ENCODE measurements around the gene ERICH2.
"Not testable (repeated sequence)": the region's sequence is repeated elsewhere in the genome, so short reads cannot be mapped to it uniquely, and the experiment has no call there.

The ERICH2 gene

DNA sequence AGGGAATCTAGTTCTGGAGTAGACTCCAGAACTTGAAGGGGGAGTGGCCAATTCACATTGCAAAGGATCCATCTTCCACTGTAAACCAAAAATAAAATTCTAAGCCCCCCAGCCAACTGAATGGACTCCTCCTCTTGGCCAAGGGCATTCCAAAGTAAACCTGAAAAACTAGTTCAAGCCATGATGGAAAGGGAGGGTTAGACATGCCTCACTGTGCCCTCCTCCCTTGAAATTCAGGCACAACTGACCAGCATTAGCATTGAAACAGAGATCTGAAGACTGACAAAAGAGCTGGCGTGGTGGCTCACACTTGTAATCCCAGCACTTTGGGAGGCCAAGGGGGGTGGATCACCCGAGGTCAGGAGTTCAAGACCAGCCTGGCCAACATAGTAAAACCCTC, 35.6 kb upstream of the ERICH2 start:
- not testable (repeated sequence) for H3K79me2 ChIP-seq (ENCODE audit: control insufficient read depth, insufficient read depth, low read length); H3K4me2 ChIP-seq (ENCODE audit: low read length); H2BK15ac ChIP-seq (replicated peaks; ENCODE audit: low read depth); H3K4ac ChIP-seq (ENCODE audit: low read depth, low read length); H4K8ac ChIP-seq (ENCODE audit: low read depth, low read length); H2BK120ac ChIP-seq (ENCODE audit: low read depth, low read length); H3K9ac ChIP-seq (ENCODE audit: low read length); H3K23ac ChIP-seq (ENCODE audit: low read length); H3K18ac ChIP-seq (ENCODE audit: low read length); H3K56ac ChIP-seq (ENCODE audit: low read length); H2BK5ac ChIP-seq (ENCODE audit: low read length); H3K4me3 ChIP-seq (ENCODE audit: low read length); H3K36me3 ChIP-seq (ENCODE audit: control insufficient read depth, insufficient read depth, low read length); H3K4me1 ChIP-seq (ENCODE audit: control insufficient read depth, low read depth, low read length); H3K79me1 ChIP-seq (ENCODE audit: low read length); H2AK5ac ChIP-seq (ENCODE audit: low read length); H4K5ac ChIP-seq (ENCODE audit: low read length); H3K27me3 ChIP-seq (ENCODE audit: insufficient read depth, low read length, poor library complexity); H3K27ac ChIP-seq (ENCODE audit: low read depth, low read length)
- WGBS (ENCODE audit: extremely low coverage, insufficient coverage, low lambda C conversion rate), result no CpG with 5 or more reads among the region's 2 CpGs
- peak; percentile 29 for DNase-seq

GRCh38 chr2:170736628-170737027, 33.5 kb upstream of the ERICH2 start:
- Histone ChIP-seq H3K4me1 (ENCODE audit: control insufficient read depth, low read depth, low read length) (no peaks in the 10 kb centered on the region), H3K9ac (ENCODE audit: low read length) (no peak overlapping the region), H3K27me3 (ENCODE audit: insufficient read depth, low read length, poor library complexity) (no peaks in the 10 kb centered on the region), H4K8ac (ENCODE audit: low read depth, low read length) (no peak overlapping the region), H3K4me3 (ENCODE audit: low read length) (no peak overlapping the region), H3K79me2 (ENCODE audit: control insufficient read depth, insufficient read depth, low read length) (no peaks in the 10 kb centered on the region), H3K79me1 (ENCODE audit: low read length) (no peaks in the 10 kb centered on the region), H2AK5ac (ENCODE audit: low read length) (no peak overlapping the region), H3K56ac (ENCODE audit: low read length) (no peak overlapping the region), H3K18ac (ENCODE audit: low read length) (no peak overlapping the region), H2BK15ac (replicated peaks; ENCODE audit: low read depth) (no peak overlapping the region), H3K36me3 (ENCODE audit: control insufficient read depth, insufficient read depth, low read length) (no peaks in the 10 kb centered on the region), H3K4me2 (ENCODE audit: low read length) (no peak overlapping the region), H3K4ac (ENCODE audit: low read depth, low read length) (no peak overlapping the region), H4K5ac (ENCODE audit: low read length) (no peak overlapping the region), H3K23ac (ENCODE audit: low read length) (no peak overlapping the region), H3K27ac (ENCODE audit: low read depth, low read length) (no peak overlapping the region), H2BK120ac (ENCODE audit: low read depth, low read length) (no peak overlapping the region), H2BK5ac (ENCODE audit: low read length) (no peak overlapping the region)
- no peak for DNase-seq
- no CpG with 5 or more reads among the region's 1 CpG for WGBS (ENCODE audit: extremely low coverage, insufficient coverage, low lambda C conversion rate)

DNA sequence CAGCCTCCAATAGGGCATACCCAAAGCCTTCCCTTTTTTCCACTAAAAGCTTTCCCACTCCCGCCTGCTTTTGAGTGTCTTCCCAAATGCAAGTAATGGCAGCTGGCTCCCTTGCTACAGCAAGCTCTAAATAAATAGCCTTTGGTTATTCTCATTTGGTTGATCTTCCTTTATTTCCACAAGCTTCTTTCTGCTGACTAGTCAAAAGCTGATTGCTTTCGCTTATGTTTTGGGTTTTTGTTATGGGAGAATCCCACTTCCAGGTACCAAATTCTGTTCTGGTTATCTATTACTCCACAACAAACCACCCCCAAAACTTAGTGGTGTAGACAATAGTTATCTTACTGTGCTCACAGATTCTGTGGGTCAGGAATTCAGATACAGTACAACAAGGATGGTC, 32.8 kb upstream of the ERICH2 start:
- Histone ChIP-seq H3K27me3 (ENCODE audit: insufficient read depth, low read length, poor library complexity) (no peaks in the 10 kb centered on the region), H2AK5ac (ENCODE audit: low read length) (no peak overlapping the region), H3K4ac (ENCODE audit: low read depth, low read length) (no peak overlapping the region), H3K23ac (ENCODE audit: low read length) (no peak overlapping the region), H3K4me2 (ENCODE audit: low read length) (no peak overlapping the region), H3K27ac (ENCODE audit: low read depth, low read length) (no peak overlapping the region), H3K79me1 (ENCODE audit: low read length) (no peaks in the 10 kb centered on the region), H3K4me3 (ENCODE audit: low read length) (no peak overlapping the region), H3K79me2 (ENCODE audit: control insufficient read depth, insufficient read depth, low read length) (no peaks in the 10 kb centered on the region), H2BK120ac (ENCODE audit: low read depth, low read length) (no peak overlapping the region), H3K18ac (ENCODE audit: low read length) (no peak overlapping the region), H3K56ac (ENCODE audit: low read length) (no peak overlapping the region), H4K8ac (ENCODE audit: low read depth, low read length) (no peak overlapping the region), H2BK5ac (ENCODE audit: low read length) (no peak overlapping the region), H2BK15ac (replicated peaks; ENCODE audit: low read depth) (no peak overlapping the region), H3K4me1 (ENCODE audit: control insufficient read depth, low read depth, low read length) (no peaks in the 10 kb centered on the region), H3K9ac (ENCODE audit: low read length) (no peak overlapping the region), H4K5ac (ENCODE audit: low read length) (no peak overlapping the region), H3K36me3 (ENCODE audit: control insufficient read depth, insufficient read depth, low read length) (no peaks in the 10 kb centered on the region)
- no peak for DNase-seq
- WGBS (ENCODE audit: extremely low coverage, insufficient coverage, low lambda C conversion rate), result no CpG with 5 or more reads among the region's 2 CpGs

GRCh38 chr2:170737821-170738220, 32.4 kb upstream of the ERICH2 start:
- Histone ChIP-seq H4K5ac (ENCODE audit: low read length) (no peak overlapping the region), H3K56ac (ENCODE audit: low read length) (no peak overlapping the region), H3K79me1 (ENCODE audit: low read length) (no peaks in the 10 kb centered on the region), H2AK5ac (ENCODE audit: low read length) (no peak overlapping the region), H3K23ac (ENCODE audit: low read length) (no peak overlapping the region), H3K27ac (ENCODE audit: low read depth, low read length) (no peak overlapping the region), H3K4me3 (ENCODE audit: low read length) (no peak overlapping the region), H3K9ac (ENCODE audit: low read length) (no peak overlapping the region), H2BK120ac (ENCODE audit: low read depth, low read length) (no peak overlapping the region), H4K8ac (ENCODE audit: low read depth, low read length) (no peak overlapping the region), H3K4me2 (ENCODE audit: low read length) (no peak overlapping the region), H2BK15ac (replicated peaks; ENCODE audit: low read depth) (no peak overlapping the region), H3K4me1 (ENCODE audit: control insufficient read depth, low read depth, low read length) (no peaks in the 10 kb centered on the region), H3K4ac (ENCODE audit: low read depth, low read length) (no peak overlapping the region), H3K36me3 (ENCODE audit: control insufficient read depth, insufficient read depth, low read length) (no peaks in the 10 kb centered on the region), H2BK5ac (ENCODE audit: low read length) (no peak overlapping the region), H3K27me3 (ENCODE audit: insufficient read depth, low read length, poor library complexity) (no peaks in the 10 kb centered on the region), H3K18ac (ENCODE audit: low read length) (no peak overlapping the region), H3K79me2 (ENCODE audit: control insufficient read depth, insufficient read depth, low read length) (no peaks in the 10 kb centered on the region)
- DNase-seq, result no peak
- WGBS (ENCODE audit: extremely low coverage, insufficient coverage, low lambda C conversion rate), result no CpG with 5 or more reads among the region's 4 CpGs

- H2BK15ac ChIP-seq (replicated peaks; ENCODE audit: low read depth), result no peak overlapping the region
- H3K4ac ChIP-seq (ENCODE audit: low read depth, low read length), result no peak overlapping the region
- H3K27ac ChIP-seq (ENCODE audit: low read depth, low read length), result no peak overlapping the region
- H2AK5ac ChIP-seq (ENCODE audit: low read length), result no peak overlapping the region
- no peaks in the 10 kb centered on the region for H3K36me3 ChIP-seq (ENCODE audit: control insufficient read depth, insufficient read depth, low read length)
- no peak overlapping the region for H4K8ac ChIP-seq (ENCODE audit: low read depth, low read length)
- H2BK120ac ChIP-seq (ENCODE audit: low read depth, low read length), result no peak overlapping the region
- no peaks in the 10 kb centered on the region for H3K27me3 ChIP-seq (ENCODE audit: insufficient read depth, low read length, poor library complexity)
- no peak overlapping the region for H3K9ac ChIP-seq (ENCODE audit: low read length)
- no peak overlapping the region for H3K23ac ChIP-seq (ENCODE audit: low read length)
- no peak overlapping the region for H4K5ac ChIP-seq (ENCODE audit: low read length)
- H3K4me2 ChIP-seq (ENCODE audit: low read length), result no peak overlapping the region
- no CpG with 5 or more reads among the region's 3 CpGs for WGBS (ENCODE audit: extremely low coverage, insufficient coverage, low lambda C conversion rate)
- DNase-seq, result peak; percentile 31
- no peaks in the 10 kb centered on the region for H3K79me1 ChIP-seq (ENCODE audit: low read length)
- H3K4me3 ChIP-seq (ENCODE audit: low read length), result no peak overlapping the region
- no peak overlapping the region for H2BK5ac ChIP-seq (ENCODE audit: low read length)
- H3K56ac ChIP-seq (ENCODE audit: low read length), result no peak overlapping the region
- H3K18ac ChIP-seq (ENCODE audit: low read length), result no peak overlapping the region
- H3K4me1 ChIP-seq (ENCODE audit: control insufficient read depth, low read depth, low read length), result no peaks in the 10 kb centered on the region
- no peaks in the 10 kb centered on the region for H3K79me2 ChIP-seq (ENCODE audit: control insufficient read depth, insufficient read depth, low read length)
Measured at GRCh38 chr2:170739048-170739447, 31.1 kb upstream of the ERICH2 start.

GRCh38 chr2:170739507-170740046, 30.6 kb upstream of the ERICH2 start:
- Histone ChIP-seq H3K4me2 (ENCODE audit: low read length) (no peak overlapping the region), H3K4me3 (ENCODE audit: low read length) (no peak overlapping the region), H3K18ac (ENCODE audit: low read length) (no peak overlapping the region), H3K9ac (ENCODE audit: low read length) (no peak overlapping the region), H3K27me3 (ENCODE audit: insufficient read depth, low read length, poor library complexity) (no peaks in the 10 kb centered on the region), H4K5ac (ENCODE audit: low read length) (no peak overlapping the region), H2AK5ac (ENCODE audit: low read length) (no peak overlapping the region), H2BK5ac (ENCODE audit: low read length) (no peak overlapping the region), H3K23ac (ENCODE audit: low read length) (no peak overlapping the region), H3K27ac (ENCODE audit: low read depth, low read length) (no peak overlapping the region), H3K4me1 (ENCODE audit: control insufficient read depth, low read depth, low read length) (no peaks in the 10 kb centered on the region), H3K36me3 (ENCODE audit: control insufficient read depth, insufficient read depth, low read length) (no peaks in the 10 kb centered on the region), H3K79me1 (ENCODE audit: low read length) (no peaks in the 10 kb centered on the region), H3K56ac (ENCODE audit: low read length) (no peak overlapping the region), H2BK15ac (replicated peaks; ENCODE audit: low read depth) (no peak overlapping the region), H3K4ac (ENCODE audit: low read depth, low read length) (no peak overlapping the region), H3K79me2 (ENCODE audit: control insufficient read depth, insufficient read depth, low read length) (no peaks in the 10 kb centered on the region), H2BK120ac (ENCODE audit: low read depth, low read length) (no peak overlapping the region), H4K8ac (ENCODE audit: low read depth, low read length) (no peak overlapping the region)
- no CpG with 5 or more reads among the region's 3 CpGs for WGBS (ENCODE audit: extremely low coverage, insufficient coverage, low lambda C conversion rate)
- no peak for DNase-seq
